NCI-H187 treated with DMSO at 0.1 percent for 48 hours (cell line): ENCODE data around the gene DAPK1.

ENCODE experiments used
- DNase-seq: peaks from one replicate; lab custom pipeline; 2025; lab: John Stamatoyannopoulos, UW

Gene DAPK1

GRCh38 chr9:87569008-87569509 lies 71.4 kb downstream of the DAPK1 start:
- no peak for DNase-seq

GRCh38 chr9:87569518-87569917 lies 71.9 kb downstream of the DAPK1 start:
- DNase-seq, result no peak

GRCh38 chr9:87570000-87570908 lies 72.6 kb downstream of the DAPK1 start:
- no peak for DNase-seq

- DNase-seq, result no peak
Measured at GRCh38 chr9:87572719-87573118, 75.1 kb downstream of the DAPK1 start.

- no peak for DNase-seq
Measured at GRCh38 chr9:87573841-87574342, 76.2 kb downstream of the DAPK1 start.

- no peak for DNase-seq
Measured at GRCh38 chr9:87577746-87578145, 80.1 kb downstream of the DAPK1 start.

GRCh38 chr9:87578625-87579024 lies 81.0 kb downstream of the DAPK1 start:
- no peak for DNase-seq

GRCh38 chr9:87579781-87580541 lies 82.3 kb downstream of the DAPK1 start:
- DNase-seq, result no peak

GRCh38 chr9:87580941-87581438 lies 83.3 kb downstream of the DAPK1 start:
- no peak for DNase-seq

GRCh38 chr9:87581513-87581912 lies 83.8 kb downstream of the DAPK1 start:
- no peak for DNase-seq

- DNase-seq, result no peak
Measured at GRCh38 chr9:87581949-87582637, 84.4 kb downstream of the DAPK1 start.

GRCh38 chr9:87584326-87584725 lies 86.7 kb downstream of the DAPK1 start:
- no peak for DNase-seq

GRCh38 chr9:87585123-87585855 lies 87.6 kb downstream of the DAPK1 start:
- no peak for DNase-seq

- DNase-seq, result no peak
Measured at GRCh38 chr9:87586731-87587355, 89.2 kb downstream of the DAPK1 start.

GRCh38 chr9:87587356-87587745 lies 89.7 kb downstream of the DAPK1 start:
- DNase-seq, result no peak

GRCh38 chr9:87587864-87588263 lies 90.2 kb downstream of the DAPK1 start:
- no peak for DNase-seq

GRCh38 chr9:87588339-87588738 lies 90.7 kb downstream of the DAPK1 start:
- no peak for DNase-seq

- DNase-seq, result no peak
Measured at GRCh38 chr9:87590996-87591395, 93.3 kb downstream of the DAPK1 start.

GRCh38 chr9:87592554-87593358 lies 95.1 kb downstream of the DAPK1 start:
- no peak for DNase-seq
